ENCODE measurements around the gene ANKRD60. TPM values are rescaled to one million over a fixed set of nuclear protein-coding genes. Genes with fewer than 3 reads are reported as not detected.
A peak's percentile ranks its signal among the peaks of the same experiment; 100 is the strongest.

ANKRD60 gene
- total and polyA plus RNA-seq, 5 donors from 2014 or later = not detected

DNA sequence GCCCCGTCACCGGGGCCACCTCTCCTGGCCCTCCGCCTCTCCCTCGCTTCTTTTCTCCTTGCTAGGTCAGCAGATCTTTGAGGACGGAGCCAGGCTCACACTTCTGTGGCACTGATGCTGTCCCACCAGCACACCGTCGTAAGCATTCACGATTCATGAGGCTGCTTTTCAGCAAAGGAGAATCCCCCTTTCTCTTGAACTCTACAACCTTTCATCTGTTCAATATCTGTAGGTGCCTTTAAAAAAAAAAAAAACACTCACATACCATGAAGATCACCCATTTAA lies 31.3 kb downstream of the ANKRD60 start:
- Histone ChIP-seq H3K27me3 (ENCODE audit: control insufficient read depth, insufficient read depth, low read length) (no peaks in the 10 kb centered on the region), H3K9me3 (ENCODE audit: control insufficient read depth in 2 of 2, low read length in 2 of 2) (no peaks in the 10 kb centered on the region), H3K4me1 (ENCODE audit: control insufficient read depth, insufficient read depth, low read length, poor library complexity, severe bottlenecking) (no peaks in the 10 kb centered on the region), H3K36me3 (ENCODE audit: control insufficient read depth, insufficient read depth, low read length) (no peaks in the 10 kb centered on the region), H3K4me3 (ENCODE audit: low read depth, low read length) (no peak overlapping the region), H3K27ac (ENCODE audit: insufficient read depth, low read length, poor library complexity, severe bottlenecking) (no peak overlapping the region)
- H3K27ac Mint-ChIP-seq = peak overlapping the region in 1 of 3 donors; percentile 66
- peaks cover 0 to 5% (median 0%) of the 10 kb centered on the region in 4 donors for H3K4me1 Mint-ChIP-seq
- DNase-seq = no peak
- H3K36me3 Mint-ChIP-seq = no peaks in the 10 kb centered on the region
- H3K9me3 Mint-ChIP-seq = no peaks in the 10 kb centered on the region
- ATAC-seq (ENCODE audit: low read depth in 2 of 2) = no peak
- no peak overlapping the region for H3K4me3 Mint-ChIP-seq
- peaks cover 4% of the 10 kb centered on the region for H3K27me3 Mint-ChIP-seq

DNA sequence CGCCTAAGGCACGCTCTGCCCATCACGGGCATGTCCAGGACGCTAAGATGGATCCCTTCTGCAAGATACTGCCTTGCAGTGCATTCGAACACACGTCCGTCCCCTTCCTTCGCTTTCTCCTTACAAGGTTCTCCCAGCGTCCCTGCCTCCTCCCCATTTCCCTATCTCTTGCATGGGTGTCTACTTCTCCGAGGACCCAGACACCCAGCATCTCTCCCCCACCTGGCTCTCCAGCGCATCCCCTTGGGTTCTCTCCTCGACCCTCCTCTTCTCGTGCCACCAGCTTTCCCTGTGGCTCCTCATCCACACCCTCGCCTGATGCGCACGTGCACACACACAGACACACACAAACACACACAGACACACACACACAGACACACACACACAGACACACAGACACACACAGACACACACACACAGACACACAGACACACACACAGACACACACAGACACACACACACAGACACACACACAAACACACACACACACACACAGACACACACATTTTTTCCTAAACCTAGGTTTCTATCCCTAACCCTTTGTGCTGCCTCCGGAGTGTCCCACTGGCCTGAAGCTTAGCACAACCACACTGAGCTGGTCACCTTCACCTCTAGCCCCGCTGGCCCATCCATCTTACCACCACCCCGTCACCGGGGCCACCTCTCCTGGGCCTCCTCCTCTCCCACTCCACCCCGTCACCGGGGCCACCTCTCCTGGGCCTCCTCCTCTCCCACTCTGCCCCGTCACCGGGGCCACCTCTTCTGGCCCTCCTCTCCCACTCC lies 31.9 kb downstream of the ANKRD60 start:
- Mint-ChIP-seq H3K27ac (no peak overlapping the region), H3K4me1 (peaks cover 0 to 5% (median 0%) of the 10 kb centered on the region in 4 donors), H3K27me3 (peaks cover 4% of the 10 kb centered on the region), H3K9me3 (no peaks in the 10 kb centered on the region), H3K36me3 (no peaks in the 10 kb centered on the region), H3K4me3 (no peak overlapping the region)
- H3K27me3 ChIP-seq (ENCODE audit: control insufficient read depth, insufficient read depth, low read length) = no peaks in the 10 kb centered on the region
- no peak overlapping the region for H3K4me3 ChIP-seq (ENCODE audit: low read depth, low read length)
- H3K4me1 ChIP-seq (ENCODE audit: control insufficient read depth, insufficient read depth, low read length, poor library complexity, severe bottlenecking) = no peaks in the 10 kb centered on the region
- no peaks in the 10 kb centered on the region for H3K9me3 ChIP-seq (ENCODE audit: control insufficient read depth in 2 of 2, low read length in 2 of 2)
- no peak for ATAC-seq (ENCODE audit: low read depth in 2 of 2)
- DNase-seq = no peak
- no peaks in the 10 kb centered on the region for H3K36me3 ChIP-seq (ENCODE audit: control insufficient read depth, insufficient read depth, low read length)
- no peak overlapping the region for H3K27ac ChIP-seq (ENCODE audit: insufficient read depth, low read length, poor library complexity, severe bottlenecking)

DNA sequence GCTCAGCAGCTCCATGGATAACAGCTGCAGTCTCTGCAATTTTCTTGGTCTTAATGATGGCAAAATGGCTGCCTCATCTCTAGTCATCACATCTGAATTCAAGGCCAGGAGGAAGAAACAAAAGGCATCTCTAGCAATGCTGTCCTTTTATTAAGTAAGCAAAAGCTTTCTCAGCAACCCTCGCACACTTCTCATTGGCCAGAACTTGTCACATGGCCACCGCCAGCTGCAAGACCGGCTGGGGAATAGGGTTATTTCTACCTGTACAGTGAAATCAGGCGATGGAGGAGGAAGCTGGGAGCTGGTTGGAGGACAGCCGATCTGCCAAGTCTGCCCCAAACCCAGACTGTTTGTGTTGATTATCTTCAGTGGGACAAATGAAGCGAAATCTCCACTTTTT lies 33.4 kb downstream of the ANKRD60 start:
- H3K9me3 ChIP-seq (ENCODE audit: control insufficient read depth in 2 of 2, low read length in 2 of 2) = no peaks in the 10 kb centered on the region
- no peaks in the 10 kb centered on the region for H3K27me3 ChIP-seq (ENCODE audit: control insufficient read depth, insufficient read depth, low read length)
- Mint-ChIP-seq H3K4me1 (peaks cover 0 to 5% (median 0%) of the 10 kb centered on the region in 4 donors), H3K9me3 (no peaks in the 10 kb centered on the region), H3K27me3 (peaks cover 4% of the 10 kb centered on the region), H3K4me3 (no peak overlapping the region), H3K36me3 (no peaks in the 10 kb centered on the region), H3K27ac (no peak overlapping the region)
- no peak overlapping the region for H3K4me3 ChIP-seq (ENCODE audit: low read depth, low read length)
- ATAC-seq (ENCODE audit: low read depth in 2 of 2) (no peak), DNase-seq (no peak)
- no peaks in the 10 kb centered on the region for H3K36me3 ChIP-seq (ENCODE audit: control insufficient read depth, insufficient read depth, low read length)
- H3K4me1 ChIP-seq (ENCODE audit: control insufficient read depth, insufficient read depth, low read length, poor library complexity, severe bottlenecking) = no peaks in the 10 kb centered on the region
- H3K27ac ChIP-seq (ENCODE audit: insufficient read depth, low read length, poor library complexity, severe bottlenecking) = no peak overlapping the region

- Histone ChIP-seq H3K36me3 (ENCODE audit: control insufficient read depth, insufficient read depth, low read length) (no peaks in the 10 kb centered on the region), H3K4me3 (ENCODE audit: low read depth, low read length) (no peak overlapping the region), H3K27me3 (ENCODE audit: control insufficient read depth, insufficient read depth, low read length) (no peaks in the 10 kb centered on the region), H3K4me1 (ENCODE audit: control insufficient read depth, insufficient read depth, low read length, poor library complexity, severe bottlenecking) (no peaks in the 10 kb centered on the region), H3K9me3 (ENCODE audit: control insufficient read depth in 2 of 2, low read length in 2 of 2) (no peaks in the 10 kb centered on the region), H3K27ac (ENCODE audit: insufficient read depth, low read length, poor library complexity, severe bottlenecking) (no peak overlapping the region)
- H3K27ac Mint-ChIP-seq = no peak overlapping the region
- ATAC-seq (ENCODE audit: low read depth in 2 of 2) = no peak
- no peak for DNase-seq
- H3K4me3 Mint-ChIP-seq = no peak overlapping the region
- H3K27me3 Mint-ChIP-seq = peaks cover 11% of the 10 kb centered on the region
- no peaks in the 10 kb centered on the region for H3K9me3 Mint-ChIP-seq
- peaks cover 0 to 5% (median 0%) of the 10 kb centered on the region in 4 donors for H3K4me1 Mint-ChIP-seq
- H3K36me3 Mint-ChIP-seq = no peaks in the 10 kb centered on the region
These were observed 34.2 kb downstream of the ANKRD60 start for GRCh38 chr20:58194175-58194791.

- Mint-ChIP-seq H3K27ac (no peak overlapping the region), H3K4me3 (no peak overlapping the region), H3K27me3 (peaks cover 11% of the 10 kb centered on the region), H3K9me3 (no peaks in the 10 kb centered on the region), H3K36me3 (no peaks in the 10 kb centered on the region), H3K4me1 (peaks cover 0 to 5% (median 0%) of the 10 kb centered on the region in 4 donors)
- H3K4me1 ChIP-seq (ENCODE audit: control insufficient read depth, insufficient read depth, low read length, poor library complexity, severe bottlenecking) = no peaks in the 10 kb centered on the region
- no peaks in the 10 kb centered on the region for H3K27me3 ChIP-seq (ENCODE audit: control insufficient read depth, insufficient read depth, low read length)
- no peak for ATAC-seq (ENCODE audit: low read depth in 2 of 2)
- H3K36me3 ChIP-seq (ENCODE audit: control insufficient read depth, insufficient read depth, low read length) = no peaks in the 10 kb centered on the region
- H3K27ac ChIP-seq (ENCODE audit: insufficient read depth, low read length, poor library complexity, severe bottlenecking) = no peak overlapping the region
- peak in 1 of 3 donors; percentile 6 for DNase-seq
- H3K9me3 ChIP-seq (ENCODE audit: control insufficient read depth in 2 of 2, low read length in 2 of 2) = no peaks in the 10 kb centered on the region
- H3K4me3 ChIP-seq (ENCODE audit: low read depth, low read length) = no peak overlapping the region
These were observed 35.9 kb downstream of the ANKRD60 start for GRCh38 chr20:58192567-58192966.

- peaks cover 0 to 2% (median 0%) of the 10 kb centered on the region in 4 donors for H3K4me1 Mint-ChIP-seq
- H3K4me3 Mint-ChIP-seq = no peak overlapping the region
- Histone ChIP-seq H3K9me3 (ENCODE audit: control insufficient read depth in 2 of 2, low read length in 2 of 2) (no peaks in the 10 kb centered on the region), H3K36me3 (ENCODE audit: control insufficient read depth, insufficient read depth, low read length) (no peaks in the 10 kb centered on the region), H3K4me3 (ENCODE audit: low read depth, low read length) (no peak overlapping the region), H3K27ac (ENCODE audit: insufficient read depth, low read length, poor library complexity, severe bottlenecking) (no peak overlapping the region), H3K27me3 (ENCODE audit: control insufficient read depth, insufficient read depth, low read length) (no peaks in the 10 kb centered on the region), H3K4me1 (ENCODE audit: control insufficient read depth, insufficient read depth, low read length, poor library complexity, severe bottlenecking) (no peaks in the 10 kb centered on the region)
- DNase-seq (no peak), ATAC-seq (ENCODE audit: low read depth in 2 of 2) (no peak)
- H3K36me3 Mint-ChIP-seq = no peaks in the 10 kb centered on the region
- peaks cover 11% of the 10 kb centered on the region for H3K27me3 Mint-ChIP-seq
- no peak overlapping the region for H3K27ac Mint-ChIP-seq
- no peaks in the 10 kb centered on the region for H3K9me3 Mint-ChIP-seq
These were observed 36.4 kb downstream of the ANKRD60 start for GRCh38 chr20:58192065-58192464.

GRCh38 chr20:58188527-58188926 lies 39.9 kb downstream of the ANKRD60 start:
- H3K27me3 Mint-ChIP-seq = peaks cover 10% of the 10 kb centered on the region

GRCh38 chr20:58184984-58185383 lies 43.5 kb downstream of the ANKRD60 start:
- Mint-ChIP-seq H3K4me3 (no peak overlapping the region), H3K4me1 (no peaks in the 10 kb centered on the region), H3K36me3 (no peaks in the 10 kb centered on the region), H3K9me3 (peaks cover 0 to 2% (median 0%) of the 10 kb centered on the region in 7 donors), H3K27me3 (peaks cover 27% of the 10 kb centered on the region), H3K27ac (no peak overlapping the region)
- no peak overlapping the region for H3K27ac ChIP-seq (ENCODE audit: insufficient read depth, low read length, poor library complexity, severe bottlenecking)
- no peaks in the 10 kb centered on the region for H3K9me3 ChIP-seq (ENCODE audit: control insufficient read depth in 2 of 2, low read length in 2 of 2)
- no peak overlapping the region for H3K4me3 ChIP-seq (ENCODE audit: low read depth, low read length)
- no peak for ATAC-seq (ENCODE audit: low read depth in 2 of 2)
- DNase-seq = no peak
- no peaks in the 10 kb centered on the region for H3K36me3 ChIP-seq (ENCODE audit: control insufficient read depth, insufficient read depth, low read length)
- no peaks in the 10 kb centered on the region for H3K4me1 ChIP-seq (ENCODE audit: control insufficient read depth, insufficient read depth, low read length, poor library complexity, severe bottlenecking)
- peaks cover 2% of the 10 kb centered on the region for H3K27me3 ChIP-seq (ENCODE audit: control insufficient read depth, insufficient read depth, low read length)

More at GRCh38 chr20:58188527-58188926, 39.9 kb downstream of the ANKRD60 start:
- DNase-seq (no peak), ATAC-seq (ENCODE audit: low read depth in 2 of 2) (no peak)
- no peak overlapping the region for H3K27ac ChIP-seq (ENCODE audit: insufficient read depth, low read length, poor library complexity, severe bottlenecking)
- Mint-ChIP-seq H3K27ac (peak overlapping the region in 1 of 3 donors; percentile 69), H3K4me1 (no peaks in the 10 kb centered on the region), H3K36me3 (no peaks in the 10 kb centered on the region), H3K4me3 (no peak overlapping the region), H3K9me3 (no peaks in the 10 kb centered on the region)
- no peaks in the 10 kb centered on the region for H3K4me1 ChIP-seq (ENCODE audit: control insufficient read depth, insufficient read depth, low read length, poor library complexity, severe bottlenecking)
- no peaks in the 10 kb centered on the region for H3K27me3 ChIP-seq (ENCODE audit: control insufficient read depth, insufficient read depth, low read length)
- no peaks in the 10 kb centered on the region for H3K36me3 ChIP-seq (ENCODE audit: control insufficient read depth, insufficient read depth, low read length)
- no peak overlapping the region for H3K4me3 ChIP-seq (ENCODE audit: low read depth, low read length)
- no peaks in the 10 kb centered on the region for H3K9me3 ChIP-seq (ENCODE audit: control insufficient read depth in 2 of 2, low read length in 2 of 2)
